ENCODE results near the gene BMP10.

The BMP10 gene

DNA sequence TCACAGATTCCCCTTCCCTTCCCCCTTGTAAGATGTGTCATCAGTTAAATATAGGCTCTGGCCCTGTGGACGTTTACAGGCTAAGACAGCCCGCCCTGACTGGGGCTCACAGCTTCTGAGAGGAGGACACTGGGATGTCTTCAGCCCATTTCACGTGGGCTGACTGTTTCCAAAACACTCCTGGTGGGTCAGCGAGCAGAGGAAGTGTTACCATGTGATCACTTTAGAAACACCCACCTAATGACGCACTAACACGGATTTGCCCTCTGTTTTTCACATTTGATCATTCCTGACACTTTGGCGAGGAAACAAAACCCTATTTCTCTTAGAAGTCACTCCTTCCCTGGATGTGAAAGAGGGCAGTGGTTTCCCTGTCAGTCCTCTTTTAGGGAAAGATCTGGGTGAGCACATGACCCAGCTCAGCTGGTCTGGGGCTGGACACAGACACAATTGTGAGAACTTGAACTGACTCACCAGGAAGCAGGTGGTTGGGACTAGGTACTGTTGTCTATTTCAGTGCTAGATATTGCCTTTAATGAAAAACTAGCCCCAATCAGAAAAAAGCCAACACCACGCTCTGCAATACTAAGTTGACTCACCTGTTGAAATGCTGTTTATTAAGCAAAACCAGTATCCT is 38.8 kb downstream of the BMP10 start:
- DNase-seq (ENCODE audit: extremely low spot score): peak; percentile 69
- POLR2A ChIA-PET: no interaction called here
- TF ChIP-seq, protein P1, sequence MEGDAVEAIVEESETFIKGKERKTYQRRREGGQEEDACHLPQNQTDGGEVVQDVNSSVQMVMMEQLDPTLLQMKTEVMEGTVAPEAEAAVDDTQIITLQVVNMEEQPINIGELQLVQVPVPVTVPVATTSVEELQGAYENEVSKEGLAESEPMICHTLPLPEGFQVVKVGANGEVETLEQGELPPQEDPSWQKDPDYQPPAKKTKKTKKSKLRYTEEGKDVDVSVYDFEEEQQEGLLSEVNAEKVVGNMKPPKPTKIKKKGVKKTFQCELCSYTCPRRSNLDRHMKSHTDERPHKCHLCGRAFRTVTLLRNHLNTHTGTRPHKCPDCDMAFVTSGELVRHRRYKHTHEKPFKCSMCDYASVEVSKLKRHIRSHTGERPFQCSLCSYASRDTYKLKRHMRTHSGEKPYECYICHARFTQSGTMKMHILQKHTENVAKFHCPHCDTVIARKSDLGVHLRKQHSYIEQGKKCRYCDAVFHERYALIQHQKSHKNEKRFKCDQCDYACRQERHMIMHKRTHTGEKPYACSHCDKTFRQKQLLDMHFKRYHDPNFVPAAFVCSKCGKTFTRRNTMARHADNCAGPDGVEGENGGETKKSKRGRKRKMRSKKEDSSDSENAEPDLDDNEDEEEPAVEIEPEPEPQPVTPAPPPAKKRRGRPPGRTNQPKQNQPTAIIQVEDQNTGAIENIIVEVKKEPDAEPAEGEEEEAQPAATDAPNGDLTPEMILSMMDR (IDR thresholded peaks at IDR 0.05; ENCODE audit: control extremely low read depth, extremely low read depth, low read depth, missing control alignments): no peak
- CTCF ChIA-PET: interaction anchor here (0.7 to 2.6 kb wide), 6 partner anchors 9 to 81 kb away, joined by 3 to 8 read pairs (median 4); no protein-coding TSS in a partner anchor

DNA sequence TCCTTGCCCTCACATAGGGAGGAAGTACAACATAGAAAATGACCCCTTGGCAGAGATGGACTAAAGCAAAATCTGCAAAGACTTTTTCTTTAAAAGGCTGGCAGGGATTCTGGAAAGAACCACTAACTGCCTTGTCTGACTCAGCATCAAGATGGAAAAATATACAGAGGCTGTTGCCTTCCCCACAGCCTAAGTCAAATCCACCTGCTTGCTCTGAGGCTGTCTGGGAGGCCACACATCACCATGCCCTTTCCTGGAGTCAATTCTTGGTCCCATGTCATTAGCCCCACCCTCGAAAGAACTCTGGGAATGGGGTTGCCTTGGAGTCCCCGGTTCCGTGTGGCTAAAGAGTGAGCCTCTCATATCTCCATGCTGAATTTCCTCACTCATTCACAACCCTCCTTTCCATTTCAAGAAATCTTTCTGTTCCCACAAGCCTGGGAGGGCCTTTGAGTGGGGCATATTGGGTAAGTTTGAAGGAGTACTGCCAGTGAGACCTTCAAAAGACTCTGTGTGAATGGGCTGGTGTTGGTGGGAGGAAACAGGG is 39.4 kb downstream of the BMP10 start:
- CTCF ChIA-PET: interaction anchor here (0.9 to 2.6 kb wide), 8 partner anchors 10 to 80 kb away, joined by 3 to 8 read pairs (median 4); no protein-coding TSS in a partner anchor

DNA sequence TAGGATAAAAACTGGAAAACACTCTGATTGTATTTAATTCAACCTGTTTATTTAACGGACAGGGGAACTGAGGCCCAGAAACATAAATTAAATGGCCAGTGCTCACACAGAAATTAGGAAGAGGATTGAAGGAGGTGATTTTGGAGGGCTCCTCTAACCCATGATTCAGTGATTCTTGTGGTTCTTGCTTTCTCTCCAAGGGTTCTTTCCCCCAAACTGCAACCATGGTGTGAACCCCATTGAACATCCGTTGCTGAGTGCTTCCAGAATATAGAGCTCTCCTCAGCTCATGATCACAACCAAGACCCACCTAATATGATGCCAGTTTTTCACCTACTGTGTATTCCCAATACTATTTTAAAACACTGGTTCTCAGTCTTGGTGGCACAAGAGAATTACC is 41.4 kb downstream of the BMP10 start:
- no peak for DNase-seq (ENCODE audit: extremely low spot score)
- POLR2A ChIA-PET: no interaction called here
- TF ChIP-seq, protein P1 (IDR thresholded peaks at IDR 0.05; ENCODE audit: control extremely low read depth, extremely low read depth, low read depth, missing control alignments): no peak
- CTCF ChIA-PET: interaction anchor here (0.6 to 3.7 kb wide), 5 partner anchors 10 to 78 kb away, joined by 3 to 15 read pairs (median 6); no protein-coding TSS in a partner anchor

More for the DNA sequence above, 39.4 kb downstream of the BMP10 start:
- TF ChIP-seq, protein P1 (IDR thresholded peaks at IDR 0.05; ENCODE audit: control extremely low read depth, extremely low read depth, low read depth, missing control alignments): no peak
- no peak for DNase-seq (ENCODE audit: extremely low spot score)
- POLR2A ChIA-PET: no interaction called here

DNA sequence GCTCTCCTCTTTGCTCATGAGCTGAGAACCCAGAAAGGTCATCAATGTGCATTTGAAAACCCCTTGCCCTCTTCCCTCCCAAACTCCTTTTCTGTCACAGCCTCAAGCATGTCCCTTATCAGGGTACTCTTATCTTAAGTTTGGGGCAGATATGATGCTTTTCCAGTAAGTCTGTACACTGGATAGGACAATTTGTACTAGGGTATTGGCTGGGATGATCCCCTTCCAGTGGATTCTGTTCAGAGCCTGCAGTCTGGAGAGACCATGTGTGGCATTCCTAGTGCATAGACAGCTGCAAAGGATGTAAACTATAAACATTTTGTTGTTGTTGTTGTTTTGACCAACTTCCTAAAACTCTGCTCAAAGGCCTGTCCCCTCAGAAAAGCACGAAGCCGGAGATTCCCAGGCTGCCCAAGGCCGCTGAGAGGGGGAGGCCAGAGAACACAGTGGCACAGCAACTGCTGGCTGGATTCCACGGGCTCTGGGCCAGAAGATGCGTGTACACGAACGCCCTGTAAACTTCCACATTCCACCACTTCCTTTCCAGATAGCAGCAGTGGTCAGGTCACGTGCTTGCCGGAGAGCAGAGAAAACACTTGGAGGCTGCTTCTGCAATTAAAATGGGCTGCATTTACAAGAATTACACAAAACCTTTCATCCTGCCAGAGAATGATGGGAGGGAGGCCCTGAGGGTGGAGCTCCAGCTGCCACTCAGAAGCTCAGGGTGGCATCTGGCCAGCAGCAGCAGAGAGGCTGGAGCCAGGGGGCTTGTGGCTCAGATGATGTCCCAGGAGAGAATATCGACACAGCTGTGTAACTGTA is 42.1 kb downstream of the BMP10 start:
- TF ChIP-seq, protein P1 (IDR thresholded peaks at IDR 0.05; ENCODE audit: control extremely low read depth, extremely low read depth, low read depth, missing control alignments): no peak
- ChIA-PET POLR2A (no interaction called here), CTCF (interaction anchor here (0.9 to 3.7 kb wide), 4 partner anchors 10 to 77 kb away, joined by 3 to 15 read pairs (median 8); no protein-coding TSS in a partner anchor)
- no peak for DNase-seq (ENCODE audit: extremely low spot score)

DNA sequence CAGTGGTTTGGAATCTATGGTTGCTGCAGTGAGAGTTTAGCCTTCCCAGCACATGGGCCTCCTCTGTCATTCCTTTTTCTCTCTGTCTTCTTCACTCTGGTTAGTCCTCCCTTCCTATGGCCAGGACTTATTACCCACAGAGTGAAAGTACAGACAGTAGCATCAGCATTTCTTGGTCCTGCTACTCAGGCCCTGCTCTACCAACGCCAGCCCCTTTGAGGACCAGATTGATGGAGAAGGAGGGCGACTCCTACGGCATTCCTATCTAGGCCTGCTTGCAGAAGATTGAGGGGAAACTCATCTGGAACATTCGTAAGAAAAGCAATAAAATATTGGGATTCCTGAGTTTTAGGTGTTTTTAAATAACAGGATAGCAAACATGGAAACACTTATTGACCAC is 43.5 kb downstream of the BMP10 start:
- ChIA-PET POLR2A (no interaction called here), CTCF (interaction anchor here (0.9 to 3.7 kb wide), 2 partner anchors 9 to 76 kb away, joined by 3 to 15 read pairs; no protein-coding TSS in a partner anchor)
- TF ChIP-seq, protein P1 (IDR thresholded peaks at IDR 0.05; ENCODE audit: control extremely low read depth, extremely low read depth, low read depth, missing control alignments): no peak
- DNase-seq (ENCODE audit: extremely low spot score): no peak

DNA sequence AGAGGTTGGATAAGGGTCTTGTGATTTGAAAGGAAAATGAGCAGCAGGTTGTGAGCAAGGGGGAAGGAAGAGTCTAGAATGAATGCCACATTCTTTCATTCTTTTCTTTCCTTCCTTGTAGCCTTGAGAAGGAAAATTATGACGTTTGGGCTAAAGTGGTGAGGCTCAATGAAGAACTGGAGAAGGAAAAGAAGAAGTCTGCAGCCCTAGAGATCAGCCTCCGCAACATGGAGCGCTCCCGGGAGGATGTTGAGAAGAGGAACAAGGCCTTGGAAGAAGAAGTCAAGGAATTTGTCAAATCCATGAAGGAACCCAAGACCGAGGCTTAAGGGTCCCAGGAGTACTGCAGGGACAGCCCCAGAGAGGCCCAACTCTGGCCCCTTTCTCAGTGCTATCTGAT is 45.3 kb downstream of the BMP10 start:
- DNase-seq (ENCODE audit: extremely low spot score): no peak
- ChIA-PET CTCF (interaction anchor here (1.5 kb wide), 1 partner anchor 13 kb away, joined by 3 read pairs; no protein-coding TSS in a partner anchor), POLR2A (no interaction called here)
- TF ChIP-seq, protein P1 (IDR thresholded peaks at IDR 0.05; ENCODE audit: control extremely low read depth, extremely low read depth, low read depth, missing control alignments): no peak

All from GM10248 (cell line).